Activated CD4-positive, CD25-positive, alpha-beta regulatory T cell treated with anti-CD3 and anti-CD28 coated beads, Interleukin-2, amount 50 U/mL, for 24 hours (primary cell): Measurements from ENCODE around the gene OR8B3.
"Not testable (repeated sequence)": the region's sequence is repeated elsewhere in the genome, so short reads cannot be mapped to it uniquely, and the experiment has no call there.

Experiments
- ATAC-seq, 2 donors: fragments of 150-1000 bp; cut with Tn5 transposase; one replicate each; pipeline ENCODE4 v1.10.0; 2021; ENCODE audit warnings: mild to moderate bottlenecking in 1 of 2, moderate library complexity in 1 of 2

The OR8B3 gene, protein sequence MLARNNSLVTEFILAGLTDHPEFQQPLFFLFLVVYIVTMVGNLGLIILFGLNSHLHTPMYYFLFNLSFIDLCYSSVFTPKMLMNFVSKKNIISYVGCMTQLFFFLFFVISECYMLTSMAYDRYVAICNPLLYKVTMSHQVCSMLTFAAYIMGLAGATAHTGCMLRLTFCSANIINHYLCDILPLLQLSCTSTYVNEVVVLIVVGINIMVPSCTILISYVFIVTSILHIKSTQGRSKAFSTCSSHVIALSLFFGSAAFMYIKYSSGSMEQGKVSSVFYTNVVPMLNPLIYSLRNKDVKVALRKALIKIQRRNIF

DNA sequence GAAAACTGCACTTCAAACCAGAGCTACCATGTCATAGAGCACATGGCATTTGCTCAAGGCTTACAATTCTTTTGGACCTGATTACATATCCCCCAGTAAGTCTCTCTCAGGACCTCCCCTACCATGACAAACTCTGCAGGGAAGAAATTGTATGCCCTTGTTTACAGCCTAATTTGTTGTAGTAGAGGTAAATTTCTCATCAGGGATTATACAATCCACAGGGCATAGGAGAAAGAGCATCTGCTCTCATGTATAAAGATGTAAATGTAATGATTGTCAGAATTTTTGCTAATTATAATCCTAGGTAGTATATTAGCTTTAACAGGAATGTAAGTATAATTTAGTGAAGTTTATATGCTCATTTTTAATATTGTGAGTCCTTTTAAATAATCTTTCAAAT is at the start of gene OR8B3:
Gene OR8B3 (minus strand): TSS at position 101 of the 400 bp plus-strand sequence. CDS start 1,673 bp downstream, outside the sequence.
- ATAC-seq, result no peak

DNA sequence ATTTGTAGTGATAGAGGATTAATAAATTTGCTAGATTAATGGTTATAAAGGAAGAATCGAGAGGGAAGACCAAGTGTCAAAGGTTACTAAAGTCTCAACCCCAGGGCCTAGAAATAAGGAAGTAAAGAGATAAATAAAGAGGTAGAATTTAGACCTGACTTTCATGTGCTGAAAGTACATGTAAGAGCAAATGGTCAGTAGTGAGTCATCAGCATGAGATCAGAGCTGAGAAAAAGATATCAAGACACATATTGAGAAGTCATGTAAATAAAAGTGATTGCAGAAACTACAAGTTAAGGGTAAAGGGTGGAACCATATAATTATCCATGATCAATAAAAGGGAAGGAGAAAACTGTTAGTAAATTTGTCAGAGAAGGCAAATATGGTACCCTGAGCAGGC is 48.1 kb upstream of the OR8B3 start:
- ATAC-seq, result no peak

DNA sequence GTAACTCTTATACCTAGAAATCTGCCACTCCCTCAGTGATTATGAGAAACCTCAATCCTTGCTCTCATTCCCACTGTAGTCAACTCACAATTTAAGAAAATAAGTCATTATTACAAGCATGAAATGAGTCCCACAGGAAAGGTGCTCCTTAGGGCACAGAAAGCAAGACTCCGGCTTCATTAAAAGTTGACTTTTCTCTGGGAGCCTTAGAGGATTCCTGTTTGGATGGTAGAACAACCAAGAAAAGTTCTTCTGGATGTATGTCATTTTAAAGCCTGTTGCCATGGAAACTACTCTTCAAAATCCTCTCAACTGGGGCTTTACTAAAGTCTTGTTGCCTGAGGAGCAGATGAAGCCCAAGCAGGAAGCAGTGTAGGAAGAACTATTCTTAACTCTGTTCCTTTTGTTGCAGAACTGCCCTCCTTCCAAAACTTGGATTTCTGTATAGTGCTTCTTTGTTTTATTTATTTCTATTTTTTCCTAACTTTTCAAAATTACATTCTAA is 46.9 kb upstream of the OR8B3 start, which contains the start of gene OR8B8:
Gene OR8B8 (minus strand): TSS at position 51 of the 505 bp plus-strand sequence. CDS start 4,611 bp downstream, outside the sequence.
- ATAC-seq, result no peak

DNA sequence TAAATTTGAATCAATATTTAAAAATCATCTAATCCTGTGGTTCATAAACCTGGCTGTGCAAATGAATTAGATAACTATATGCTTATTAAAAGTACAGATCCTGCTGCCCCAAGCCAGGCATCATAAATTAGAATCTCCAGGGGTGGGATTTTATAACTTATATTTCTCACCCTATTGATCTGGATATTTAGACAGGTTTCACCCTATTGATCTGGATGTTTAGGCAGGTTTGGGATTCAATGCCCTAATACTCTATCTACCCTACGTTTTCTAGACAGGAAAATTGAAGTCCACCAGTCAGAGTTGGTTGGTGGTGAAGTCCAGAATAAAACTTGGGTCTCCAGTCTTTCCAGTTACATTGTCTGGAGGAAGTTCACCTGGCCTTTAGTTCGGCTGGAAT is 44.0 kb upstream of the OR8B3 start:
- no peak for ATAC-seq

DNA sequence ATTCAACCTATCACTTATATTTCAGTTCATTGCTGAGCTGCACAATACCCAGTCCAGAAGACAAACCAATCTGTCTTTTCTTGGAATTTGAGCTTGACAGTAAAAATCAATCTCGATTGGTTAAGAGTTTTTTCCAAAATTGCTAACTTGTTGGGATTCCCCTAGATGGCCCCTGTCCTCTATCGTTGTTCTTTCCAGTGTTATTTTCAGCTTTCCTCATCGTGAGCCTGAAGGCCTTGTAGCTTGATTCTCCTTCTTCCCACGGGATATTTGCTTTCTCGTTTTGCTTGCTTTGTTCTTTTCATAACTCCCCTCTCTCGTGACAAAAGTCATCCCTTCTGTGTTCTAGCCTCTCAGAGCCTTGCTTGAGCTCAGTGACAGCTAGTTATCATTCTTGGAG is 43.6 kb upstream of the OR8B3 start:
- no peak for ATAC-seq

DNA sequence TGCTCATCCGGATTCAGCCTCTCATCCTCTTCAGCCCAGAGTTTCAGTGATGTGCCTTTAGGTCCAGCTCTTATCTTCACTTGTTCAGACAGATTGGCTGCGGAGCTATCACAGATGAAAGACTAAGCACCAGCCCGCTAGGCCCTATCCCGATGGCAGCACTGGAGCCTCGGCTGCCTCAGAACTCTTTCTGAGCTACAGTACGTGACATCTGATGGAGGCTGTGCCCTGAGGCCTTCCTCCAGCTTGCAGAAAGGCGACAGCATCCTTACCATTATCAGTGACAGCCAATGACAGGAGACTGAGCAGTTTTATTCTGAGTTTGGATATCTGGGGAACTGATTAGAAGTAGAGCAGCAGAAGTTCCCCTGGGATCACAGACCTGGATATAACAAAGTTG is 42.7 kb upstream of the OR8B3 start:
- no peak for ATAC-seq

DNA sequence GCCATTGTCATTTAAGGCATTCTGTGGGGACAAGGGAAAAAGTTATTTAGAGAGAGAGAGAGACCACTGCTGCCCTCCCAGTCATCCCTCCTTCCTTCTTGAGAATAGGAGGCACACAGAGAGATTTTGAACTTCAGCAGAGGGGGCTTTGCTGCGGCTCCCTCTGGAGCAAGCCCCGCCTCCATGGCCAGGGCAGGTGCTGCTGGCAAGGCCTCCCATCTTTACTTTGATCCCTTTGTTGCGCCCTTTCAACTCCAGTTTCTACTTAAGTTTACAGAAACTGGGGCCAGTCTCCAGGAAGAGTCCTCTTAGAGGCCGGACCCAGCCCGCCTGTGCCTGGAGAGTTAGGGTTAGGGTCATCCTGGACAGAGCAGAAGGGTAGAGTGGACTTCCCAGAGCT is 42.3 kb upstream of the OR8B3 start:
- ATAC-seq, result no peak

DNA sequence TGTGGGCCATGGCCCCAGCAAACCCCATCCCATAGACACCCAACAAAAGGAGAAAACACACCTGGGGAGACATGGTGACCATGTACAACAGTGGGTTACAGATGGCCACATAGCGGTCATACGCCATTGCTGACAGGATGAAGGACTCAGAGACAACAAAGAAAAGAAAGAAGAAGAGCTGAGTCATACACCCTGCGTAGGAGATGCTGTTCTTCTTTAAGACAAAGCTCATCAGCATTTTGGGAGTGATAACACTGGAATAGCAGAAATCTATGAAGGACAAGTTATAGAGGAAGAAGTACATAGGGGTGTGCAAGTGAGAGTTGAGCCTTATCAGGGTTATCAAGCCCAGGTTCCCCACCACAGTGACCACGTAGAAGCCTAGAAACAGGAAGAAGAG is 41.8 kb upstream of the OR8B3 start:
- ATAC-seq, result no peak

DNA sequence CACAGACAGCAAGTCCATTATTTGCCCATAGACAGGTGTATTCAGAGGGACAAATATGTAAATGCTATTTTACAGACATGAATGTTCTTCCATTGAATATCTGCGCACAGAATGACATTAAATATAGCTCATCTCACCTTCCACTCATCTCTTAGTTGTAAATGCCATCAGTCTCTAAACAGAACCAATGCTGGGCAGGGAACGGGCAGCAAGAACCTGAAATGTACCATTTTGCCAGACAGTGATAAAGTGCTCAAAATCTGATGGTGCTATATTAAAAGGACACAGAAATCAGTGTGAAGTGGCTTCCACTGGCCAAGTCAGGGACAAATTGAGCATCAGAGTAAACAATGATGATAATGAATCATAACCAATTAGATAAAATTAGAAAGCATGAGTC is 35.9 kb upstream of the OR8B3 start:
- ATAC-seq, result no peak

DNA sequence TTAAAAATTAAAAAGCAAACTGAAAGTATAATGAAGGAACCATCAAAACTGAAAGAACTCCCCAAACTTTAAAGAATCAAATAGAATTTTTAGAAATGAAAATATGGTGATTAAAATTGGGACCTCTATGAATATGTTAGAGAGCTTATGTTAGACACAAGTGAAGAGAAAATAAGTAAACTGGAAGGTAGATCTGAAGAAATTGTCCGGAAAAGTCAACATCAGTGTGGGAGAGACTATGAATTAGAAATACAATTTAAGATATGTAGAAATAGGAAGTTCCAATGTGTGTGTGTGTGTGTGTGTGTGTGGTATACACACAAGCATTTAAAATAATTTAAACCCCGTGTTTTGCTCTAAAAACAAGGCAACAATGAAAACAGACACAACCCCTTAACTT is 30.8 kb upstream of the OR8B3 start:
- no peak for ATAC-seq

DNA sequence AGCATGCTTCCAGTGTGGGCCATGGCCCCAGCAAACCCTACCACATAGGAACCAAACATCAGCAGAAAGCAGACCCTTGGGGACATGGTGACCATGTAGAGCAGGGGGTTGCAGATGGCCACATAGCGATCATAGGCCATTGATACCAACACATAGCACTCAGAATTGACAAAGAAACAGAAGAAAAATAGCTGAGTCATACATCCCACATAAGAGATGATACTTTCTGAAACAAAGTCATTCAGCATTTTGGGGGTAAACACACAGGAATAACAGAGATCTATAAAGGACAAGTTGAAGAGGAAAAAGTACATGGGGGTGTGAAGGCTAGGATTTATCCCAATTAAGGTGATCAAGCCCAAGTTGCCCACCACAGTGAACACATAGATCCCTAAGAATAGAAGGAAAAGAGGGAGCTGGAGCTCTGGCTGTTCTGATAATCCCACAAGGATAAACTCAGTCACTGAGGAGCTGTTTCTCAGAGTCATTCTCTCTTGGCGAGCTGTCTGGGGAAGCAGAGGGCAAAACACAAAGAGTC is 25.6 kb upstream of the OR8B3 start, which contains the start of gene OR8B4:
Gene OR8B4 (minus strand): TSS at position 488 of the 538 bp plus-strand sequence. CDS start 0 bp downstream, at position 488.
- no peak for ATAC-seq

DNA sequence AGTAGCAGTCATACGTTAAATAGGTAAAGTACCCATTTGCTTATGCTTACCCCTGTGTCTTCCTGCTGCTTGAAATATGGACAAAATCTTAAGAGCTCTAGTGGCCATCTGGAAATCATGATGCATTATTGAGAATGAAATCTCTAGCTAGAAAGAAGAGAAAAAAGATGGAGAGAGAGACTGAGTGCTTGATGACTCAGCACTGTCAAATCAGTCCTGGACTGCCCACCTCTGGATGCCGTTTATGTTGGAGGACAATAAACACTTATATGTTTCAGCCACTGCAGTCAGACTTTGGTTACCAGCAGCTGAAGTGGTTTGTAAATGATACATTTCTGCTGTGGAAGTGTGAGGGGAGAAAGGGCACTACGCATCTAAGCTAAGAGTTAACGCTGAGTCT is 22.2 kb upstream of the OR8B3 start:
- ATAC-seq, result no peak

DNA sequence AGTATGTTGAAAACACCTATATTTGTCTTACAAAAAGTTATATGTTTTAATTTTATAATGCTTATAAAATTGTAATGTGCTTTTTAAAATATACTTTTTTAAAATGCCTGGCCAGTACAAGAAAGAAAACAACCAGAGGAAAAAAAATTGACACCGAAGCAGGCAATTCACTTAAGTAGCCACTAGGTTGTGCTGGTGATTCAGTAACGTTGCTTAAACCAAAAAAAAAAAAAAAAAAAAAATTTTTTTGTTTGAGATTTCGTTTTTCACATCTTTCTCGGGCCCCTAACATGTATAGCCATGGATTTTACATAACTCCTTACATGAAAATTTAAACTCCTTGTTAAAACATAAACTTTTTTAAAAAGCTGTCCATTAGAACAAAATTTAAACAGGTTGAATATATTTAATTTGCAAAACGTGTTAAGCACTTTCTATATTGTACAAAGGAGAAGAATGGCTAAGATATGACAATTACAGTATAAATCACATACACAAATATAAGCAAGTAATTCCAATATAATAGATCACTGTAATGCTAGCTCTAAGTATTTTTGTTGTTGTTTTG is 16.6 kb upstream of the OR8B3 start:
- no peak for ATAC-seq

DNA sequence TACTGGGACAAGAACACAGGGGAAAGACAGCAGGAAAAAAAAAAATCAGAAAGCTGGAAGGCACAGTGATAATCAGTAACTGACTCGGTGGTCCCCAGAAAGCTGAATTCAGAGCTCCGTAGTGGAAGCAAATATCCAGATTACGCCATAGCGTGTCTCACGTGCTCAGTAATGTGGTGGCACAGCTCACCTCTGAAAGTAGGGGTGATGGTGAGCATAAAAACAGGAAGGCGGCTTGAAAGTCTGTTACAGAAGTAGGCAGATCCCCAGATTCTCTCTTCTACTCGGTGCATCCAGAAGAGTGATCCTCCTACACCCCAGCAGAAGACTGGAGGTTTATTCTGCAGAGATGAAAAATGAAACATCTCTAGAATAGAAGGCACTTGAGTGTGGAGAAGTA is 11.1 kb upstream of the OR8B3 start:
- ATAC-seq, result no peak

DNA sequence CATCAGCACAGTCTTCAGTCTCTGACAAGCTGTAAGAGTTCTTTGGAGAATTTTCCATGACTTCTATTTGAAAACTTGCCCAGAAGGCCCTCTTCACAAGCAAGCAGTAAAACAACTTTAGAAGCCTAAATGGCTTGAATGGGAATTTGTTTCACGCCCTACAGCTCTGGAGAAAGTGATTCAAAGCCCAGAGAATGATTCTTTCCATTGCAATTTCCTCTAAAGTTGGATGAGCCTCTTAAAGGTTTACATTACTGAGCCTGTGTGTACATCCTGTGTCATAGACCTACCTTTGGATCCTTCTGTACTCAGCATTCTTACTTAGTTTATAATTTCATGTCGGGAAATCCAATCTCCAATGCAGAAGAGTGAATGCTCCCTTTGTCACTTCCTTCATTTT is 6.8 kb upstream of the OR8B3 start:
- ATAC-seq, result no peak

DNA sequence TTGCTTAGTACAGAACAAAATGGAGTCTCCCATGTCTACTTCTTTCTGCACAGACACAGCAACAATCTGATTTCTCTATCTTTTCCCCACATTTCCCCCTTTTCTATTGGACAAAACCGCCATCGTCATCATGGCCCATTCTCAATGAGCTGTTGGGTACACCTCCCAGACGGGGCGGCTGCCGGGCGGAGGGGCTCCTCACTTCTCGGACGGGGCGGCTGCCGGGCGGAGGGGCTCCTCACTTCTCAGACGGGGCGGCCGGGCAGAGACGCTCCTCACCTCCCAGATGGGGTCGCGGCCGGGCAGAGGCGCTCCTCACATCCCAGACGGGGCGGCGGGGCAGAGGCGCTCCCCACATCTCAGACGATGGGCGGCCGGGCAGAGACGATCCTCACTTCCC is 4.4 kb upstream of the OR8B3 start:
- not testable (repeated sequence) for ATAC-seq

DNA sequence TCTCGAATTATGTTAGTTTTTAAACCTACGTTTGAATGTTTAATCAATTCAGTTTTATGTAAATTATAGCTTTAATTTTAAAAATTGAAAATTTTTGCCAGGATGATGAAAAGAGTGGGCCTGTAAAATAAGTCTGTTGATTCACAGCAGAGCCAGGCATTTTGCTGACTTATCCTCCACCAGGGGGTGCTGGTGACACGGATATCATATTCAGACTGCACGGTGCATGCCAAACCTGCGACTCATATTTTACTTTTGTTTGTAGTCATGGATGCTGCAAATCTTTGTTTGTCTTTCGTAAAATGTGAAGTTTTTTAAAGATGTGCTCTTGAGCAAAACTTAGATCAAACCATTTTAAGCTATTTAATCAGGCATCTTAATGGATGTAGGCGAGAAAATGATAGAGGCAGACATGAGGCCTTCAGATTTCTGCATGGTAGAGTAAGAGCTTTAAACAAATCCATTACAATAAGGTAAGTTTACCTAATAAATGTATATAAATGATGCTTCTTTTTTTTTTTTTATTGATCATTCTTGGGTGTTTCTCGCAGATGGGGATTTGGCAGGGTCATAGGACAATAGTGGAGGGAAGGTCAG is 3.6 kb upstream of the OR8B3 start:
- peak in 1 of 2 donors; percentile 55 for ATAC-seq

DNA sequence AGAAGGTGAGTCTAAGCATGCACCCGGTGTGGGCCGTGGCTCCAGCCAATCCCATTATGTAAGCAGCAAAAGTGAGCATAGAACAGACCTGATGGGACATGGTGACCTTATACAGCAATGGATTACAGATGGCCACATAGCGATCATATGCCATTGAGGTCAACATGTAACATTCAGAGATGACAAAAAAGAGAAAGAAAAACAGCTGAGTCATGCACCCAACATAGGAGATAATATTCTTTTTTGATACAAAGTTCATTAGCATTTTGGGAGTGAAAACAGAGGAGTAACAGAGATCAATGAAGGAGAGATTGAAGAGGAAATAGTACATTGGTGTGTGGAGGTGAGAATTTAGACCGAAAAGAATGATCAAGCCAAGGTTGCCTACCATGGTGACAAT is 2.0 kb downstream of the OR8B3 start:
- not testable (repeated sequence) for ATAC-seq

DNA sequence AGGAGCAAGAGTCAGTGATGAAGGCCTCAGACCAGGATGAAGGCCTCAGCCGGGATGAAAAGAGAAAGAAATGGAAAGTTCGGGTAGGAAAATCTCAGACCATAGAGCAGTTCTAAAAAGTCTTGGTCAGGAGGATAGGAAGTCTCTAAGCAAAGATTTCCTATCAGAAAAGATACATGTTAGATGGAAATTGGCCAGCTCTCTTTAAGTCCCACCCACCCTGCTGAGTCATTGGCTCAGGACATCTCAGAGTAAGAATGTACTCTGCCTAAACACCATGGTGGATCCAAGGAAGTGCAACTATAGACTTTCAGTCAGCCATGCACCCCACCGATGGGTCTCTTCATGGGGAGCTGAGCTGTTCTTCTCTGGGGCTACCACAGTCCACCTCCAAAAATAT is 4.4 kb downstream of the OR8B3 start:
- no peak for ATAC-seq

DNA sequence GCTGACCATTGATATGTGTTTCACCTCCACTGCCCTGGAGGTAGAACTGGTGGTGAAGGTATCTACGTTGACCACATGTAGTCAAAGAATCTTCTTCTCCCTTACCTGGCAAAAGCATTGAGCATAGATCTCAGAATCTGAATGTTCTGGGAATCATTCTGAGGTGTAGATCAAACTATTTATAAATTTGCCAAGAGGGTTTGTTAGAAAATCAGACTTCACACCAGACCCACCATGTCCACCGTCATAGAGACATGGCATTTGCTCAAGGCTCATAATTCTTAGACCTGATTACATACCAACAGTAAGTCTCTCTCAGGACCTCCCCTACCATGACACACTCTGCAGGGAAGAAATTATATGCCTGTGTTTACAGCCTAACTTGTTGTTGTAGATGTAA is 14.4 kb downstream of the OR8B3 start, which contains the start of gene OR8B2:
Gene OR8B2 (minus strand): TSS at position 101 of the 400 bp plus-strand sequence. CDS start 1,156 bp downstream, outside the sequence.
- ATAC-seq, result no peak

DNA sequence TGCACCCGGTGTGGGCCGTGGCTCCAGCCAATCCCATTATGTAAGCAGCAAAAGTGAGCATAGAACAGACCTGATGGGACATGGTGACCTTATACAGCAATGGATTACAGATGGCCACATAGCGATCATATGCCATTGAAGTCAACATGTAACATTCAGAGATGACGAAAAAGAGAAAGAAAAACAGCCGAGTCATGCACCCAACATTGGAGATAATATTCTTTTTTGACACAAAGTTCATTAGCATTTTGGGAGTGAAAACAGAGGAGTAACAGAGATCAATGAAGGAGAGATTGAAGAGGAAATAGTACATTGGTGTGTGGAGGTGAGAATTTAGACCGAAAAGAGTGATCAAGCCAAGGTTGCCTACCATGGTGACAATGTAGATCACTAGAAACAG is 16.0 kb downstream of the OR8B3 start:
- not testable (repeated sequence) for ATAC-seq

DNA sequence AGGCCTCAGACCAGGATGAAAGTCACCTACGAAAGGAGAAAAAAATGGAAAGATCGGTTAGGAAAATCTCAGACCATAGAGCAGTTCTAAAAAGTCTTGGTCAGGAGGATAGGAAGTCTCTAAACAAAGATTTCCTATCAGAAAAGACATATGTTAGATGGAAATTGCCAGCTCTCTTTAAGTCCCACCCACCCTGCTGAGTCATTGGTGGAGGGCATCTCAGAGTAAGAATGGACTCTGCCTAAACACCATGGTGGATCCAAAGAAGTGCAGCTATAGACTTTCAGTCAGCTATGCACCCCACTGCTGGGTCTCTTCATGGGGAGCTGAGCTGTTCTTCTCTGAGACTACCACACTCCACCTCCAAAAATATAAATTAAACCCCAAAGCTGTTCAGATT is 18.2 kb downstream of the OR8B3 start:
- ATAC-seq, result no peak

DNA sequence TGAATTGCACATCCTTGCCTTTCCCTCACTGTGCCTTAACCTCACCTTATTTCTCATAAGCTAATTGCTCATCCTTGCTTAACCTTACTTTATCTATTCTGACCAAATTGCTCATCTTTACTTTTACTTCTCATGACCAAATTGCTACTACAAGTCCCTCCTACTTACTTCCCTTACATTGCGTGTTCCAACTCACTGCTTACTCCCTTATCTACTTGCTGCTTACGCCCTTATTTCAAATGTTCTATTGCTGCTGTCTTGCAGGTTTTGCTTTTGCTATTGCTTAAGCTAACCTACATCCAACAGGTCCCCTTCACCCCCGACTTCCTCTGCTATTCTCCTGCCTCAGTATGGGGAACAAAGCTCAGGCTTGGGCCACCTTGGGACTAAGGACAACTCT is 22.5 kb downstream of the OR8B3 start:
- ATAC-seq, result no peak

DNA sequence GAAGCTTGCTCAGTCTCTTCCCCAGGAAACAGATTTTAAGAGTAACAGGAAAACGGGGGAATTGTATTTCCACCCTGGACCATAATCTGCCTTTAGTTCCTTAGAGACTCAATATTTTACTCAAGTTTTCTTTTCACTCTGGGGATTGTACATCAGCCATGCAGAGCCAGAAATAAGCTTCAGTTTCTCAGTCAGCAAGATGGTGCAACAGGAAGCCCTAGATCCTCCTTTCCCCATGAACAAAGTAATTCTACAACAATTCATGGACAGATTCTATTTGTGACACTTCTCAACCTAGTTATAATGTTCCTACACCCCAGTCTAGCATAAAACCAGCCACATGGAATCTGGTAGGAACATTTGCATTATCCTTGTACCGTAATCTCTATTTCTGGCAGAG is 39.3 kb downstream of the OR8B3 start:
- ATAC-seq, result no peak
